Astrocyte (in vitro differentiated cells and primary cell): Measurements from ENCODE around the gene DNAH14. TPM values are rescaled to one million over a fixed set of nuclear protein-coding genes. Genes with fewer than 3 reads are reported as not detected.

ENCODE experiments used
- DNase-seq: peaks from one replicate; pipeline ENCODE4 v3.0.0-alpha.2; 2010; ENCODE audit warnings: low read depth
- FAIRE-seq: peaks from 2 replicates; lab custom pipeline; 2011; peaks lifted over from hg19 to GRCh38; lab: Jason Lieb, UNC
- H2AFZ ChIP-seq: 2 replicates; pipeline ENCODE4 v1.6.0; 2012; ENCODE audit warnings: low read depth, low read length, inconsistent platforms
- H3K27ac ChIP-seq: 2 replicates; pipeline ENCODE4 v1.5.1; 2011; ENCODE audit warnings: low read depth, low read length, inconsistent platforms
- H3K27me3 ChIP-seq: 2 replicates; pipeline ENCODE4 v1.6.0; 2011; ENCODE audit warnings: low read length, inconsistent platforms; ENCODE audit not compliant: insufficient read depth
- H3K36me3 ChIP-seq: 2 replicates; pipeline ENCODE4 v1.5.1; 2011; ENCODE audit warnings: low read length, inconsistent platforms; ENCODE audit not compliant: insufficient read depth
- H3K4me1 ChIP-seq: 2 replicates; pipeline ENCODE4 v1.5.1; 2011; ENCODE audit warnings: low read length, inconsistent platforms; ENCODE audit not compliant: insufficient read depth
- H3K4me2 ChIP-seq: 2 replicates; pipeline ENCODE4 v1.6.0; 2012; ENCODE audit warnings: low read length, inconsistent platforms
- H3K4me3 ChIP-seq: 2 replicates; pipeline ENCODE4 v1.5.1; 2011; ENCODE audit warnings: low read depth, mild to moderate bottlenecking, low read length, inconsistent platforms; ENCODE audit not compliant: insufficient read depth
- H3K79me2 ChIP-seq: 2 replicates; pipeline ENCODE4 v1.6.0; 2012; ENCODE audit warnings: mild to moderate bottlenecking, low read length, inconsistent platforms; ENCODE audit not compliant: insufficient read depth
- H3K9ac ChIP-seq: 2 replicates; pipeline ENCODE4 v1.6.0; 2012; ENCODE audit warnings: mild to moderate bottlenecking, low read length, inconsistent platforms
- H3K9me3 ChIP-seq: 2 replicates; pipeline ENCODE4 v1.5.1; 2012; ENCODE audit warnings: low read depth, mild to moderate bottlenecking, low read length, inconsistent platforms; ENCODE audit not compliant: insufficient read depth
- H4K20me1 ChIP-seq: 2 replicates; pipeline ENCODE4 v1.6.0; 2012; ENCODE audit warnings: low read length, inconsistent platforms; ENCODE audit not compliant: insufficient read depth
- H3K27ac Mint-ChIP-seq: one replicate; pipeline ENCODE4 v1.8.0; 2021; ENCODE audit warnings: mild to moderate bottlenecking, mixed read lengths; ENCODE audit not compliant: unreplicated experiment
- H3K27me3 Mint-ChIP-seq: one replicate; pipeline ENCODE4 v1.8.0; 2021; ENCODE audit warnings: low read depth, mixed read lengths; ENCODE audit not compliant: unreplicated experiment
- H3K36me3 Mint-ChIP-seq: one replicate; pipeline ENCODE4 v1.8.0; 2021; ENCODE audit warnings: low read depth, mixed read lengths; ENCODE audit not compliant: unreplicated experiment
- H3K4me1 Mint-ChIP-seq: one replicate; pipeline ENCODE4 v1.8.0; 2021; ENCODE audit warnings: low read depth, mixed read lengths; ENCODE audit not compliant: unreplicated experiment
- H3K4me3 Mint-ChIP-seq: one replicate; pipeline ENCODE4 v1.8.0; 2021; ENCODE audit warnings: mild to moderate bottlenecking, moderate library complexity, mixed read lengths; ENCODE audit not compliant: unreplicated experiment
- H3K9me3 Mint-ChIP-seq: one replicate; pipeline ENCODE4 v1.8.0; 2021; ENCODE audit warnings: mild to moderate bottlenecking, mixed read lengths; ENCODE audit not compliant: unreplicated experiment
- CTCF ChIP-seq: IDR thresholded peaks from 2 replicates; pipeline ENCODE4 v1.5.1; 2011; ENCODE audit warnings: low read depth, mild to moderate bottlenecking, inconsistent platforms, low read length, moderate library complexity; ENCODE audit not compliant: insufficient read depth
- EZH2 ChIP-seq: IDR thresholded peaks from 2 replicates; pipeline ENCODE4 v1.6.1; 2012; ENCODE audit warnings: mild to moderate bottlenecking, low read length, inconsistent platforms; ENCODE audit not compliant: insufficient read depth
- total RNA-seq: library from RNA; stranded (reverse); gene quantifications from 2 replicates; pipeline ENCODE4 v1.2.1, GENCODE V29; 2021

Gene DNAH14
- total RNA-seq, 1 donor from 2014 or later = 21.2 TPM

GRCh38 chr1:224900062-224900630 lies 29.3 kb upstream of the DNAH14 start:
- no peak overlapping the region for H3K27ac Mint-ChIP-seq
- H3K27me3 Mint-ChIP-seq = no peaks in the 10 kb centered on the region
- Histone ChIP-seq H3K79me2 (no peaks in the 10 kb centered on the region), H3K27ac (no peak overlapping the region), H4K20me1 (no peaks in the 10 kb centered on the region), H3K36me3 (no peaks in the 10 kb centered on the region), H3K4me1 (no peaks in the 10 kb centered on the region), H3K4me2 (no peak overlapping the region), H3K9ac (no peak overlapping the region), H3K4me3 (no peak overlapping the region), H2AFZ (no peak overlapping the region), H3K27me3 (no peaks in the 10 kb centered on the region), H3K9me3 (no peaks in the 10 kb centered on the region)
- no peak for DNase-seq
- no peaks in the 10 kb centered on the region for H3K36me3 Mint-ChIP-seq
- H3K4me3 Mint-ChIP-seq = no peak overlapping the region
- TF ChIP-seq CTCF = no peak
- TF ChIP-seq EZH2 = no peak
- H3K4me1 Mint-ChIP-seq = peaks cover 4% of the 10 kb centered on the region
- peaks cover 8% of the 10 kb centered on the region for H3K9me3 Mint-ChIP-seq
- no peak for FAIRE-seq

- no peak overlapping the region for H3K27ac Mint-ChIP-seq
- Histone ChIP-seq H3K4me2 (no peak overlapping the region), H2AFZ (no peak overlapping the region), H3K27me3 (no peaks in the 10 kb centered on the region), H3K27ac (no peak overlapping the region), H3K9me3 (no peaks in the 10 kb centered on the region), H4K20me1 (no peaks in the 10 kb centered on the region), H3K79me2 (no peaks in the 10 kb centered on the region), H3K36me3 (no peaks in the 10 kb centered on the region), H3K4me1 (no peaks in the 10 kb centered on the region), H3K9ac (no peak overlapping the region), H3K4me3 (no peak overlapping the region)
- FAIRE-seq = no peak
- TF ChIP-seq EZH2 (no peak), CTCF (no peak)
- no peaks in the 10 kb centered on the region for H3K36me3 Mint-ChIP-seq
- no peak for DNase-seq
- peaks cover 4% of the 10 kb centered on the region for H3K27me3 Mint-ChIP-seq
- peaks cover 8% of the 10 kb centered on the region for H3K9me3 Mint-ChIP-seq
- no peak overlapping the region for H3K4me3 Mint-ChIP-seq
- peaks cover 4% of the 10 kb centered on the region for H3K4me1 Mint-ChIP-seq
Observed at GRCh38 chr1:224901087-224901810, 28.2 kb upstream of the DNAH14 start.

GRCh38 chr1:224903955-224904354 lies 25.5 kb upstream of the DNAH14 start:
- H2AFZ ChIP-seq = no peak overlapping the region
- H3K27ac ChIP-seq = no peak overlapping the region
- DNase-seq = no peak
- H3K4me3 Mint-ChIP-seq = no peak overlapping the region
- no peak overlapping the region for H3K9ac ChIP-seq
- H3K4me3 ChIP-seq = no peak overlapping the region
- no peak overlapping the region for H3K4me2 ChIP-seq
- peaks cover 4% of the 10 kb centered on the region for H3K27me3 Mint-ChIP-seq
- peaks cover 6% of the 10 kb centered on the region for H3K9me3 Mint-ChIP-seq
- H3K4me1 ChIP-seq = no peaks in the 10 kb centered on the region
- peaks cover 7% of the 10 kb centered on the region for H3K27me3 ChIP-seq
- no peaks in the 10 kb centered on the region for H3K36me3 ChIP-seq
- H3K27ac Mint-ChIP-seq = no peak overlapping the region
- peaks cover 2% of the 10 kb centered on the region for H3K36me3 Mint-ChIP-seq
- no peaks in the 10 kb centered on the region for H3K79me2 ChIP-seq
- H3K9me3 ChIP-seq = no peaks in the 10 kb centered on the region
- no peak for FAIRE-seq
- no peaks in the 10 kb centered on the region for H4K20me1 ChIP-seq
- TF ChIP-seq CTCF (no peak), EZH2 (no peak)
- no peaks in the 10 kb centered on the region for H3K4me1 Mint-ChIP-seq
